Kidney (tissue), 14 donors: ENCODE measurements around the gene DUSP11. TPM values are rescaled to one million over a fixed set of nuclear protein-coding genes. Genes with fewer than 3 reads are reported as not detected.
"Not testable (repeated sequence)": the region's sequence is repeated elsewhere in the genome, so short reads cannot be mapped to it uniquely, and the experiment has no call there.

Source experiments
- DNase-seq, 5 donors: peaks; one replicate each; pipeline ENCODE4 v3.0.0-alpha.2; 2013 to 2020
- FAIRE-seq: peaks from 2 replicates; lab custom pipeline; 2012; peaks lifted over from hg19 to GRCh38; lab: Jason Lieb, UNC
- H3K27ac ChIP-seq, 2 donors: one replicate each; pipeline ENCODE4 v1.7.0; 2013; ENCODE audit warnings: low read depth in 2 of 2, low read length in 2 of 2, inconsistent platforms in 1 of 2
- H3K27me3 ChIP-seq: one replicate; pipeline ENCODE4 v1.7.1; 2013; ENCODE audit warnings: low read length, inconsistent platforms; ENCODE audit not compliant: control insufficient read depth, insufficient read depth
- H3K36me3 ChIP-seq, 3 donors: one replicate each; pipeline versions ENCODE4 v1.7.0 to v1.7.1; 2013; ENCODE audit warnings: low read length in 3 of 3, control low read depth in 1 of 3, inconsistent platforms in 1 of 3; ENCODE audit not compliant: insufficient read depth in 3 of 3, control insufficient read depth in 2 of 3
- H3K4me1 ChIP-seq, 3 donors: one replicate each; pipeline versions ENCODE4 v1.7.0 to v1.7.1; 2013; ENCODE audit warnings: low read length in 3 of 3, inconsistent platforms in 1 of 3, low read depth in 1 of 3; ENCODE audit not compliant: control insufficient read depth in 2 of 3, insufficient read depth in 2 of 3
- H3K4me3 ChIP-seq, 3 donors: one replicate each; pipeline versions ENCODE4 v1.7.0 to v1.8.1; 2013; ENCODE audit warnings: low read length in 3 of 3, control low read depth in 1 of 3, inconsistent platforms in 1 of 3
- H3K9ac ChIP-seq, 3 donors: one replicate each; pipeline versions ENCODE4 v1.7.0 to v1.7.1; 2013; ENCODE audit warnings: low read length in 3 of 3, control low read depth in 1 of 3, inconsistent platforms in 1 of 3
- H3K9me3 ChIP-seq, 3 donors: one replicate each; pipeline versions ENCODE4 v1.7.0 to v1.7.1; 2013; ENCODE audit warnings: low read length in 3 of 3, control low read depth in 1 of 3, inconsistent platforms in 1 of 3; ENCODE audit not compliant: control insufficient read depth in 2 of 3, insufficient read depth in 1 of 3
- CTCF ChIP-seq: IDR thresholded peaks from 3 replicates; pipeline ENCODE4 v1.5.1; 2012; ENCODE audit warnings: mild to moderate bottlenecking, moderate library complexity, borderline replicate concordance; ENCODE audit not compliant: insufficient read depth; ENCODE audit errors: extremely low read depth
- intact Hi-C: fragments of 100-400 bp; cut with DNase I; formaldehyde crosslinking; loops from one replicate; pipeline ENCODE4 v1.11.1; 2022
- polyA plus RNA-seq: library from polyadenylated mRNA; stranded (reverse); fragments of 350-450 nt; fragmentation: Illumina TruSeq; extraction: RNeasy Lipid Tissue Mini Kit (QIAGEN cat#74804); gene quantifications from one replicate; pipeline ENCODE4 v1.2.3, GENCODE V29; 2014; ENCODE audit warnings: low read depth, low replicate concordance; ENCODE audit not compliant: insufficient read depth
- total RNA-seq: library from RNA; stranded (reverse); fragmentation: NEBNext Ultra II Directional; extraction: Animal tissue kit (Norgen Biotek cat#: 25700); gene quantifications from one replicate; pipeline ENCODE4 v1.2.1, GENCODE V29; 2021
- donor health status: control.
- donor health status: control.
- donor health status: control.
- donor health status: control.
- donor health status: control.
- donor health status: DM: yes; HTN: yes; CAD: no.
- donor health status: Normal renal cell carcinoma (clear cell type).

DUSP11 gene
- total and polyA plus RNA-seq, 2 donors from 2014 or later, result 19.3 to 25.5 TPM

GRCh38 chr2:73764945-73765344 is 15.0 kb downstream of the DUSP11 start:
- no peaks in the 10 kb centered on the region for H3K4me1 ChIP-seq
- no peak for DNase-seq
- no peaks in the 10 kb centered on the region for H3K27me3 ChIP-seq
- peaks cover 10 to 42% (median 30%) of the 10 kb centered on the region in 3 donors for H3K36me3 ChIP-seq
- H3K4me3 ChIP-seq, result no peak overlapping the region
- no peak for FAIRE-seq
- intact Hi-C loops, result no loop called here
- no peak overlapping the region for H3K27ac ChIP-seq
- TF ChIP-seq CTCF, result no peak
- no peak overlapping the region for H3K9ac ChIP-seq
- no peaks in the 10 kb centered on the region for H3K9me3 ChIP-seq

GRCh38 chr2:73762571-73762970 is 17.3 kb downstream of the DUSP11 start:
- Histone ChIP-seq H3K4me1 (peaks cover 0 to 3% (median 0%) of the 10 kb centered on the region in 3 donors), H3K9ac (no peak overlapping the region), H3K36me3 (peaks cover 5 to 25% (median 22%) of the 10 kb centered on the region in 3 donors), H3K9me3 (no peaks in the 10 kb centered on the region), H3K4me3 (no peak overlapping the region), H3K27ac (no peak overlapping the region), H3K27me3 (no peaks in the 10 kb centered on the region)
- intact Hi-C loops, result no loop called here
- DNase-seq, result no peak
- no peak for FAIRE-seq
- TF ChIP-seq CTCF, result no peak

- no peak for DNase-seq
- H3K27ac ChIP-seq, result no peak overlapping the region
- H3K4me1 ChIP-seq, result peaks cover 0 to 3% (median 0%) of the 10 kb centered on the region in 3 donors
- intact Hi-C loops, result no loop called here
- peaks cover under 1 to 17% (median 12%) of the 10 kb centered on the region in 3 donors for H3K36me3 ChIP-seq
- no peak overlapping the region for H3K4me3 ChIP-seq
- no peak for FAIRE-seq
- no peak overlapping the region for H3K9ac ChIP-seq
- no peak for TF ChIP-seq CTCF
- no peaks in the 10 kb centered on the region for H3K27me3 ChIP-seq
- no peaks in the 10 kb centered on the region for H3K9me3 ChIP-seq
Measured at GRCh38 chr2:73759904-73760303, 20.0 kb downstream of the DUSP11 start.

GRCh38 chr2:73759285-73759764 is 20.6 kb downstream of the DUSP11 start:
- Histone ChIP-seq H3K27me3 (no peaks in the 10 kb centered on the region), H3K4me3 (no peak overlapping the region), H3K4me1 (peaks cover 0 to 3% (median 0%) of the 10 kb centered on the region in 3 donors), H3K27ac (no peak overlapping the region), H3K9me3 (no peaks in the 10 kb centered on the region), H3K9ac (no peak overlapping the region), H3K36me3 (peaks cover 0 to 12% (median 11%) of the 10 kb centered on the region in 3 donors)
- intact Hi-C loops, result no loop called here
- no peak for TF ChIP-seq CTCF
- DNase-seq (peak in 2 of 5 donors; percentile 17 to 64), FAIRE-seq (no peak)

- H3K4me1 ChIP-seq, H3K4me3 ChIP-seq, H3K36me3 ChIP-seq, H3K27me3 ChIP-seq, intact Hi-C loops, H3K9me3 ChIP-seq, H3K27ac ChIP-seq, DNase-seq, FAIRE-seq, H3K9ac ChIP-seq: not testable (repeated sequence)
Measured at GRCh38 chr2:73754332-73754731, 25.6 kb downstream of the DUSP11 start.
